Measurements from ENCODE around the gene TSPAN4. TPM values are rescaled to one million over a fixed set of nuclear protein-coding genes. Genes with fewer than 3 reads are reported as not detected.

The TSPAN4 gene
- total and polyA plus RNA-seq, 10 of the 15 experiments (the other 5 are each of a cell fraction or from before 2014, with no cell fraction given), result 0.37 to 14.0 (median 8.5) TPM; not detected in 1

DNA sequence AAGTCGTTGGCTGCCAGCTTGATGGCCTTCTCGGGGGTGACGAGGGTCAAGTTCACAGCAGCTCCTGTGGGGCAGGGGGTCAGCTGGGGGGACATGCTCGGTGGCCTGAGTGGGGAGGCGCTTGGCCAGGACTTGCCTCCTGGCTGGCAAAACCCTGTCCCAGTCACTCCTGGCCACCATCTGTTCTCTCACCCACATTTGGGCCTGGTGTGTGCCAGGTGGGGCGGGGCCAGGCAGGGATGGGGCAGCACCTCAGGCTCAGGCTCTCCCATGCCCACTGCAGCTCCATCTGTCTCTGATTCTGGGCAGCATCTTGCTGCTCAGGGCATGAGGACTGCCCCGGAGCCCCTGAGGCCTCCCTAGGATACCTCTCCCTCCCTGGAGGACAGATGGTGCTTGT, 49.1 kb upstream of the TSPAN4 start:
- 81% methylated on average over 7 of the region's 7 CpGs for WGBS (ENCODE audit: insufficient coverage, insufficient replicate concordance, low lambda C conversion rate, missing lambda C conversion rate)
- H2AFZ ChIP-seq (ENCODE audit: control insufficient read depth, low read depth, low read length), result no peak overlapping the region
- H3K27ac ChIP-seq (ENCODE audit: control insufficient read depth, insufficient read depth), result no peak overlapping the region
- no peak overlapping the region for H3K9ac ChIP-seq (ENCODE audit: control insufficient read depth, insufficient read depth, low read length)
- TF ChIP-seq EGR1 (IDR thresholded peaks at IDR 0.05; ENCODE audit: borderline replicate concordance in 1 of 2, low read depth in 2 of 2, low read length in 2 of 2) (no peak), MEF2B (IDR thresholded peaks at IDR 0.05; ENCODE audit: partially characterized antibody, poor library complexity, severe bottlenecking) (no peak), ATF7 (IDR thresholded peaks at IDR 0.05; ENCODE audit: low read depth) (no peak), NR2C1 (IDR thresholded peaks at IDR 0.05) (no peak), FOXM1 (IDR thresholded peaks at IDR 0.05; ENCODE audit: low read depth, low read length) (no peak), IKZF1 (conservative IDR thresholded peaks at IDR 0.05) (no peak), CEBPB (IDR thresholded peaks at IDR 0.05; ENCODE audit: borderline replicate concordance in 1 of 2, low read depth in 2 of 2, low read length in 2 of 2) (no peak), RAD51 (IDR thresholded peaks at IDR 0.05) (no peak)
- TF ChIP-seq, protein P1, sequence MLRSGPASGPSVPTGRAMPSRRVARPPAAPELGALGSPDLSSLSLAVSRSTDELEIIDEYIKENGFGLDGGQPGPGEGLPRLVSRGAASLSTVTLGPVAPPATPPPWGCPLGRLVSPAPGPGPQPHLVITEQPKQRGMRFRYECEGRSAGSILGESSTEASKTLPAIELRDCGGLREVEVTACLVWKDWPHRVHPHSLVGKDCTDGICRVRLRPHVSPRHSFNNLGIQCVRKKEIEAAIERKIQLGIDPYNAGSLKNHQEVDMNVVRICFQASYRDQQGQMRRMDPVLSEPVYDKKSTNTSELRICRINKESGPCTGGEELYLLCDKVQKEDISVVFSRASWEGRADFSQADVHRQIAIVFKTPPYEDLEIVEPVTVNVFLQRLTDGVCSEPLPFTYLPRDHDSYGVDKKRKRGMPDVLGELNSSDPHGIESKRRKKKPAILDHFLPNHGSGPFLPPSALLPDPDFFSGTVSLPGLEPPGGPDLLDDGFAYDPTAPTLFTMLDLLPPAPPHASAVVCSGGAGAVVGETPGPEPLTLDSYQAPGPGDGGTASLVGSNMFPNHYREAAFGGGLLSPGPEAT (IDR thresholded peaks at IDR 0.05; ENCODE audit: low read depth), result no peak
- TF ChIP-seq, protein P2, sequence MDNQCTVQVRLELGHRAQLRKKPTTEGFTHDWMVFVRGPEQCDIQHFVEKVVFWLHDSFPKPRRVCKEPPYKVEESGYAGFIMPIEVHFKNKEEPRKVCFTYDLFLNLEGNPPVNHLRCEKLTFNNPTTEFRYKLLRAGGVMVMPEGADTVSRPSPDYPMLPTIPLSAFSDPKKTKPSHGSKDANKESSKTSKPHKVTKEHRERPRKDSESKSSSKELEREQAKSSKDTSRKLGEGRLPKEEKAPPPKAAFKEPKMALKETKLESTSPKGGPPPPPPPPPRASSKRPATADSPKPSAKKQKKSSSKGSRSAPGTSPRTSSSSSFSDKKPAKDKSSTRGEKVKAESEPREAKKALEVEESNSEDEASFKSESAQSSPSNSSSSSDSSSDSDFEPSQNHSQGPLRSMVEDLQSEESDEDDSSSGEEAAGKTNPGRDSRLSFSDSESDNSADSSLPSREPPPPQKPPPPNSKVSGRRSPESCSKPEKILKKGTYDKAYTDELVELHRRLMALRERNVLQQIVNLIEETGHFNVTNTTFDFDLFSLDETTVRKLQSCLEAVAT (IDR thresholded peaks at IDR 0.05), result no peak
- TF ChIP-seq, protein P3, sequence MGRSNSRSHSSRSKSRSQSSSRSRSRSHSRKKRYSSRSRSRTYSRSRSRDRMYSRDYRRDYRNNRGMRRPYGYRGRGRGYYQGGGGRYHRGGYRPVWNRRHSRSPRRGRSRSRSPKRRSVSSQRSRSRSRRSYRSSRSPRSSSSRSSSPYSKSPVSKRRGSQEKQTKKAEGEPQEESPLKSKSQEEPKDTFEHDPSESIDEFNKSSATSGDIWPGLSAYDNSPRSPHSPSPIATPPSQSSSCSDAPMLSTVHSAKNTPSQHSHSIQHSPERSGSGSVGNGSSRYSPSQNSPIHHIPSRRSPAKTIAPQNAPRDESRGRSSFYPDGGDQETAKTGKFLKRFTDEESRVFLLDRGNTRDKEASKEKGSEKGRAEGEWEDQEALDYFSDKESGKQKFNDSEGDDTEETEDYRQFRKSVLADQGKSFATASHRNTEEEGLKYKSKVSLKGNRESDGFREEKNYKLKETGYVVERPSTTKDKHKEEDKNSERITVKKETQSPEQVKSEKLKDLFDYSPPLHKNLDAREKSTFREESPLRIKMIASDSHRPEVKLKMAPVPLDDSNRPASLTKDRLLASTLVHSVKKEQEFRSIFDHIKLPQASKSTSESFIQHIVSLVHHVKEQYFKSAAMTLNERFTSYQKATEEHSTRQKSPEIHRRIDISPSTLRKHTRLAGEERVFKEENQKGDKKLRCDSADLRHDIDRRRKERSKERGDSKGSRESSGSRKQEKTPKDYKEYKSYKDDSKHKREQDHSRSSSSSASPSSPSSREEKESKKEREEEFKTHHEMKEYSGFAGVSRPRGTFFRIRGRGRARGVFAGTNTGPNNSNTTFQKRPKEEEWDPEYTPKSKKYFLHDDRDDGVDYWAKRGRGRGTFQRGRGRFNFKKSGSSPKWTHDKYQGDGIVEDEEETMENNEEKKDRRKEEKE (IDR thresholded peaks at IDR 0.05), result no peak
- TF ChIP-seq, protein P4, sequence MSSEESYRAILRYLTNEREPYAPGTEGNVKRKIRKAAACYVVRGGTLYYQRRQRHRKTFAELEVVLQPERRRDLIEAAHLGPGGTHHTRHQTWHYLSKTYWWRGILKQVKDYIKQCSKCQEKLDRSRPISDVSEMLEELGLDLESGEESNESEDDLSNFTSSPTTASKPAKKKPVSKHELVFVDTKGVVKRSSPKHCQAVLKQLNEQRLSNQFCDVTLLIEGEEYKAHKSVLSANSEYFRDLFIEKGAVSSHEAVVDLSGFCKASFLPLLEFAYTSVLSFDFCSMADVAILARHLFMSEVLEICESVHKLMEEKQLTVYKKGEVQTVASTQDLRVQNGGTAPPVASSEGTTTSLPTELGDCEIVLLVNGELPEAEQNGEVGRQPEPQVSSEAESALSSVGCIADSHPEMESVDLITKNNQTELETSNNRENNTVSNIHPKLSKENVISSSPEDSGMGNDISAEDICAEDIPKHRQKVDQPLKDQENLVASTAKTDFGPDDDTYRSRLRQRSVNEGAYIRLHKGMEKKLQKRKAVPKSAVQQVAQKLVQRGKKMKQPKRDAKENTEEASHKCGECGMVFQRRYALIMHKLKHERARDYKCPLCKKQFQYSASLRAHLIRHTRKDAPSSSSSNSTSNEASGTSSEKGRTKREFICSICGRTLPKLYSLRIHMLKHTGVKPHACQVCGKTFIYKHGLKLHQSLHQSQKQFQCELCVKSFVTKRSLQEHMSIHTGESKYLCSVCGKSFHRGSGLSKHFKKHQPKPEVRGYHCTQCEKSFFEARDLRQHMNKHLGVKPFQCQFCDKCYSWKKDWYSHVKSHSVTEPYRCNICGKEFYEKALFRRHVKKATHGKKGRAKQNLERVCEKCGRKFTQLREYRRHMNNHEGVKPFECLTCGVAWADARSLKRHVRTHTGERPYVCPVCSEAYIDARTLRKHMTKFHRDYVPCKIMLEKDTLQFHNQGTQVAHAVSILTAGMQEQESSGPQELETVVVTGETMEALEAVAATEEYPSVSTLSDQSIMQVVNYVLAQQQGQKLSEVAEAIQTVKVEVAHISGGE (CRISPR knock-in tag; IDR thresholded peaks at IDR 0.05), result no peak
- H3K4me2 ChIP-seq (ENCODE audit: control insufficient read depth, insufficient read depth), result no peak overlapping the region
- in situ Hi-C loops (cut with MboI) (no loop called here), intact Hi-C loops (cut with micrococcal nuclease; ENCODE audit: unreplicated experiment) (no loop called here)
- peaks cover 30% of the 10 kb centered on the region for H3K79me2 ChIP-seq (ENCODE audit: control insufficient read depth, insufficient read depth, low read length)
- FAIRE-seq, result no peak
- H3K9me3 ChIP-seq (replicated peaks; ENCODE audit: control insufficient read depth, insufficient read depth, low read length), result no peaks in the 10 kb centered on the region
- H3K36me3 ChIP-seq (ENCODE audit: control insufficient read depth in 2 of 2, insufficient read depth in 2 of 2, low read length in 1 of 2), result peaks cover 0 to 9% of the 10 kb centered on the region in 2 experiments; a peak in 2 of 4 replicates
- ChIA-PET CTCF (no interaction called here), SMC1A (ENCODE audit: uncharacterized antibody, unreplicated experiment) (no interaction called here), POLR2A (no interaction called here), RAD21 (ENCODE audit: unreplicated experiment) (interaction anchor here (0.6 kb wide), 1 partner anchor 107 kb away, joined by 3 read pairs; no protein-coding TSS in a partner anchor)
- peaks cover 22% of the 10 kb centered on the region for H3K4me1 ChIP-seq (ENCODE audit: control insufficient read depth, insufficient read depth, low read length)
- H4K20me1 ChIP-seq (ENCODE audit: control insufficient read depth, insufficient read depth), result no peaks in the 10 kb centered on the region
- H3K4me3 ChIP-seq, result no peak overlapping the region
- H3K27me3 ChIP-seq (replicated peaks in 1 of 2; ENCODE audit: control insufficient read depth in 2 of 2, insufficient read depth in 2 of 2, low read length in 1 of 2), result no peaks in the 10 kb centered on the region
- ATAC-seq, result no peak
- no peak for DNase-seq (ENCODE audit: low read depth, low spot score)
- no TSS peak for BruUV-seq (replicated peaks)
